Calu3 (cell line): Measurements from ENCODE around the gene PROM2. TPM values are rescaled to one million over a fixed set of nuclear protein-coding genes. Genes with fewer than 3 reads are reported as not detected.

Source experiments
- BruUV-seq: library from RNA; stranded (reverse); fragments of 400-500 nt; replicated peaks from 2 replicates; lab custom pipeline; 2021; lab: Mats Ljungman, UMichigan
- CTCF ChIA-PET: fragments of 300-600 bp; sonication (Branson Sonifier 250); formaldehyde crosslinking; loops from one replicate; lab custom pipeline; 2022; ENCODE audit warnings: antibody characterized with exemption; lab: Charles Lee
- DNase-seq: peaks from one replicate; pipeline ENCODE4 v3.0.0; 2022
- H3K27ac Mint-ChIP-seq: one replicate; pipeline ENCODE4 v1.8.0; 2022; ENCODE audit warnings: mixed read lengths; ENCODE audit not compliant: unreplicated experiment
- H3K27me3 Mint-ChIP-seq: one replicate; pipeline ENCODE4 v1.8.0; 2022; ENCODE audit warnings: mixed read lengths; ENCODE audit not compliant: unreplicated experiment
- H3K36me3 Mint-ChIP-seq: one replicate; pipeline ENCODE4 v1.8.0; 2022; ENCODE audit warnings: mild to moderate bottlenecking, moderate library complexity, mixed read lengths; ENCODE audit not compliant: insufficient read depth, unreplicated experiment
- H3K4me1 Mint-ChIP-seq: one replicate; pipeline ENCODE4 v1.8.0; 2022; ENCODE audit warnings: mild to moderate bottlenecking, low read depth, mixed read lengths; ENCODE audit not compliant: unreplicated experiment
- H3K4me3 Mint-ChIP-seq: one replicate; pipeline ENCODE4 v1.8.0; 2022; ENCODE audit warnings: mild to moderate bottlenecking, low read depth, moderate library complexity, mixed read lengths; ENCODE audit not compliant: unreplicated experiment
- H3K9me3 Mint-ChIP-seq: one replicate; pipeline ENCODE4 v1.8.0; 2022; ENCODE audit warnings: low read depth, mixed read lengths; ENCODE audit not compliant: unreplicated experiment
- CTCF ChIP-seq: fragments of 200-600 bp; IDR thresholded peaks from one replicate; pipeline ENCODE4 v1.8.0; 2022; ENCODE audit warnings: antibody characterized with exemption; ENCODE audit not compliant: unreplicated experiment
- intact Hi-C: fragments of 100-400 bp; cut with micrococcal nuclease; formaldehyde crosslinking; loops from one replicate; pipeline ENCODE4 v1.10.0; 2022; ENCODE audit not compliant: unreplicated experiment
- total RNA-seq: library from RNA; stranded (reverse); gene quantifications from 2 replicates; pipeline ENCODE4 v1.2.3, GENCODE V29; 2022

The PROM2 gene
- total RNA-seq, 1 experiment from 2014 or later, result 24.7 TPM

- no peak for TF ChIP-seq CTCF
- no TSS peak for BruUV-seq
- peaks cover 13% of the 10 kb centered on the region for H3K27me3 Mint-ChIP-seq
- no peak overlapping the region for H3K4me3 Mint-ChIP-seq
- DNase-seq, result no peak
- peaks cover 8% of the 10 kb centered on the region for H3K9me3 Mint-ChIP-seq
- peaks cover 6% of the 10 kb centered on the region for H3K4me1 Mint-ChIP-seq
- no peaks in the 10 kb centered on the region for H3K36me3 Mint-ChIP-seq
- intact Hi-C loops, result no loop called here
- no peak overlapping the region for H3K27ac Mint-ChIP-seq
- CTCF ChIA-PET, result no interaction called here
Measured at GRCh38 chr2:95325590-95326432, 51.6 kb downstream of the PROM2 start.

GRCh38 chr2:95326433-95327140 lies 52.3 kb downstream of the PROM2 start:
- peaks cover 7% of the 10 kb centered on the region for H3K4me1 Mint-ChIP-seq
- H3K9me3 Mint-ChIP-seq, result peaks cover 8% of the 10 kb centered on the region
- H3K27me3 Mint-ChIP-seq, result peaks cover 13% of the 10 kb centered on the region
- H3K4me3 Mint-ChIP-seq, result no peak overlapping the region
- intact Hi-C loops, result no loop called here
- no peak for DNase-seq
- no peaks in the 10 kb centered on the region for H3K36me3 Mint-ChIP-seq
- no TSS peak for BruUV-seq
- no peak overlapping the region for H3K27ac Mint-ChIP-seq
- TF ChIP-seq CTCF, result no peak
- CTCF ChIA-PET, result no interaction called here

GRCh38 chr2:95327861-95328260 lies 53.6 kb downstream of the PROM2 start:
- H3K27me3 Mint-ChIP-seq, result peaks cover 13% of the 10 kb centered on the region
- peaks cover 8% of the 10 kb centered on the region for H3K9me3 Mint-ChIP-seq
- CTCF ChIA-PET, result no interaction called here
- H3K4me1 Mint-ChIP-seq, result peaks cover 7% of the 10 kb centered on the region
- no peaks in the 10 kb centered on the region for H3K36me3 Mint-ChIP-seq
- intact Hi-C loops, result no loop called here
- no peak overlapping the region for H3K4me3 Mint-ChIP-seq
- BruUV-seq, result no TSS peak
- DNase-seq, result no peak
- no peak overlapping the region for H3K27ac Mint-ChIP-seq
- TF ChIP-seq CTCF, result no peak

GRCh38 chr2:95328358-95329125 lies 54.3 kb downstream of the PROM2 start:
- H3K27ac Mint-ChIP-seq, result no peak overlapping the region
- H3K9me3 Mint-ChIP-seq, result peaks cover 8% of the 10 kb centered on the region
- no TSS peak for BruUV-seq
- peaks cover 9% of the 10 kb centered on the region for H3K4me1 Mint-ChIP-seq
- no peaks in the 10 kb centered on the region for H3K36me3 Mint-ChIP-seq
- no peak for TF ChIP-seq CTCF
- H3K27me3 Mint-ChIP-seq, result peaks cover 13% of the 10 kb centered on the region
- intact Hi-C loops, result no loop called here
- DNase-seq, result no peak
- CTCF ChIA-PET, result interaction anchor here (0.6 kb wide), 1 partner anchor 248 kb away, joined by 4 read pairs; no protein-coding TSS in a partner anchor
- no peak overlapping the region for H3K4me3 Mint-ChIP-seq
